Stimulated activated CD8-positive, alpha-beta memory T cell treated with anti-CD3 and anti-CD28 coated beads, Interleukin-15, amount 100 ng/mL, for 4 hours (primary cell): ENCODE data around the gene TAS2R1.
"Not testable (repeated sequence)": the region's sequence is repeated elsewhere in the genome, so short reads cannot be mapped to it uniquely, and the experiment has no call there.

Experiments
- DNase-seq, 2 donors: peaks; one replicate each; pipeline ENCODE4 v3.0.0-alpha.2; 2020; ENCODE audit warnings: low read depth in 2 of 2

Gene TAS2R1

DNA sequence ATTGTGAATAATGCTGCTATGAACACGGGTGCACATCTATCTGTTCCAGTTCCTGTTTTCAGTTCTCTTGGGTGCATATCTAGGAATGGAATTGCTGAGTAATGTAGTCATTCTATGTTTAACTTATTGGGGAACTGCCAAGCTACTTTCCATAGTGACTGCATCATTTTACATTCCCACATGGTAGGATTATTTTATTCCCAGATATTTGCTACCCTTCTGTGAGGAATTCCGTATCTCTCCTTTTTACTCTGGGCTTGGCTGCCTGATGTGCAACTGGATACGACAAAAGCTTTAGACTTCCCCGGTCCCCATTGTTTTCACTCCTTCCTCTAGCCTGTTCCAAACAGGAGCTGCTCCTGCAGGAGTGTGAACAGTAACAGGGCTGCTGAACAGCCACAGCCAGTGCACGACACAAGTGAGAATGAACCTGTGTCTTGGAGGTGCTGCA lies 7.2 kb downstream of the TAS2R1 start:
- no peak for DNase-seq

DNA sequence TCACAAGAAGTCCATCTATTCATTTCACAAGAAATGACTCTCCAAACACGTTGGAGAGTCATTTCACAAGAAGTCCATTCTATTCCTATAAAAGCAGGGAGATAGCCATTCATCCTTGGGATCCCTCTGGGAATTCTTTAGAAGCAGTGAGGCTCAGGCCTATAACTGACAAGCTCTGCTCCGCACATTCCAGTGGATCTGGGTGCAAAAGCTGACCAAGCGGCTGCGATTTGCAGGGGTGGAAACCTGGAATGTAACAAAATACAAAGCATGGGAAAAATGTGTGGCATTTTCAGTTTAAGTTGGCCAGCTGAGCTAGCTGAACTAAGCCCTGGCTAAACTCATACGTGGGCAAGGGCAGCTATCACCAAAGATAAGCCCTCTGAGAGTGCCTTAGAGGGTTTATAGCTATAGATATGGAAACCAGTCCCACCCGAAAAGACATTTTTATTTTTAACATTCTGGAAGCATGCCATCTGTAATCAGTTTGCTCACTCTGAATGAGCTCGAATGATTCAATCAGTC lies 8.7 kb downstream of the TAS2R1 start:
- DNase-seq: no peak

DNA sequence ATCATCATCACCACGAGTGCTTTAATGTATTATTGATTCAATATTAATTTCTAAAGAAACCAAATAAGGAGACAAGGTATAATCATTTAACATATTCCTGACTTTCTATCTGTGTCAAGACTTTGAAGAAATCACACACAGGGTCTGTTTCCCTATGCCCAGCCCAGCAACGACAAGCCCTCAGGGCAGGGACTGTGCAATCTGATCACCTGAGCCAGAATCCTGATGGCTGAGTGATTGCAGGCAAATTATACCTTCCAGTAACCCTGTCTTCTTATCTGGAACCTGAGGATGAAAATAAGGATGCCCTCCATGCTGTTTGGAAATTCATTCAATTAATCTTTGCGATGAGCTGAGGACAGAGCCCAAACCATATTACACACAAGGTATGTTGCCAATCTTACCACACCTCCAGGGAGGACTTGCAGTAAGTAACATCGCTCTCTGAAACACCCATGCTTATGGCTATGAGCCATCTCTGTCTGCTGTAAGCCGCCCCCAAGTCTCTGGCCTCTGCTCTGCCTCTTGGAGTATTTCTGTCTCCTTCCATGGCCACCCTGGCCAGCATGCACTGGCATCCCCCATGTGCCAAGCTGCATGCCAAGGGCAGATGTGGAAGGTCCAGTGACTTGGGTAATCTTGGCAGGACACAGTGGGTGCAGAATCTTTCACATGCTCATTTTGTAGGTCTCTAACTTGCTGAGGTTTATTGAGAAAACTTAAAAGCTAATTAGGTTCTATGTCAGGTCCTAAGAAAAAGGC lies 10.6 kb downstream of the TAS2R1 start:
- no peak for DNase-seq

DNA sequence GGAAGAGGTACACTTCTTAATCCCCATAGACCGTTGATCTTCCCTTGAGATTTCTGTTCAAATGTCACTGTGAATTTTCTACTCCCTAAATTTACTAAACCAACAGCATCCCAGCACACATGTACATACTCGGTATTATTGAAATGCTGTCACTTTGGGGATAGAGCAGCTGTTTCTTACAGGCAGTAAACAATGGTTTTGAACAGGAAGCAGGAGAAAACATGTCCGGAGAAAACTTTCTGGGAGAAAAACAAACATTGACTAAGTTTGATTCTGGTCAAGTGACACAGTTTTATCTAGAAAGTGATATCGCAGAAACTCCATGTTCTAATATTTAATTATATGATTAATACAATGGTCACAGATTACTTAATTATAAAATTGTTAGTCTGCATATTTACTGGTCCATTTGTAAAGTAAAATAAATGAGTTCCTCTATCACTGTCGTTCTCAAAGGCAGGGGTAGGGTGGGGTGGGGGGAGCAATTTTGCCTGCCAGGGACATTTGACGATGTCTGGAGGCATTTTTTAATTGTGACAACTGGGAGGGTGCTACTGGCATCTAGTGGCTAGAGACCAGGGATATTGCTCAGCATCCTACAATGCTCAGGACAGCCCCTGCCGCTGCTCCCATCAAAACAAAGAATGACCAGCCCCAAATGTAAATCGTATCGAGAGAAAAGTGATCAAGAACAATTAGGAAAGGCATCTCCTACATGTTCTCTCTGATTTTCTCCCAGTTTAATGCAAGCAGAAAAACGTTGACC lies 12.2 kb downstream of the TAS2R1 start:
- no peak for DNase-seq

DNA sequence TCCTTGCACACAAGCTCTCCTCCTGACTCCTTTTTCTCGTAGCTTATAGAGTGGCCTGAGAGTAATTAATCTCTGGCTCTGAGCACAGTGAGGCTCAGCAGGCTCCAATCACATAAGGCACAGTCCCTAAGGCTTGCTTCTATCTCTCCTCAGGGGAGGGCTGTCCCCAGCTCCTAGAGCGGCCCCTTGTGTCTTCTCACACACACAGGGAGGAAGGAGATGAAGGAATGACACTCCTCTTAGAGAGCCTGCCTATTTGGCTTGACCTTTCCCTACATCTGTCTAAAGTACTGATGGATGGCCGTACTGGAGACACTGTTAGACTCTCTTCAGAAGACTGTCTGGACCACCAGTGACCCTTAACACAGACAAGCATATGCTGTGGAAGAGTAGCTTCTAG lies 12.9 kb downstream of the TAS2R1 start:
- DNase-seq: no peak

DNA sequence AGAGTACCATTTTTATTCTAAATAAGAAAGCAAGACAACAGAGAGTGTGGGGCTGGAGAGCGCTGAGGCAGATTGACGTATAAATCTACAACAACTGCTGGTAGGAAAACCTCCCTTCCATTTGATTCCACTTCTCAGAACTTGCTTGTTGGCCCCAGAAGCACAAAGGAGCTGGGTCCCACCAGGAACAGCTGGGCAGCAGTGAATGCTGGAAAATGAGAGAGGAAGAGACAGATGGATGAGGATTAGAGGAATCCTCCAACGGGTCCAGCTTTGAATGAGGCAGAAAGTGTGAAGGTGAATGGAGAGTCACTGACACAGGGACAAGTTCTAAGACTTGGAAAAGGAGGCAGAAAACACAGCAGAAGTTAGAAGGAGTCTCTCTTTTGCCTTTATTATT lies 14.8 kb downstream of the TAS2R1 start:
- DNase-seq: no peak

DNA sequence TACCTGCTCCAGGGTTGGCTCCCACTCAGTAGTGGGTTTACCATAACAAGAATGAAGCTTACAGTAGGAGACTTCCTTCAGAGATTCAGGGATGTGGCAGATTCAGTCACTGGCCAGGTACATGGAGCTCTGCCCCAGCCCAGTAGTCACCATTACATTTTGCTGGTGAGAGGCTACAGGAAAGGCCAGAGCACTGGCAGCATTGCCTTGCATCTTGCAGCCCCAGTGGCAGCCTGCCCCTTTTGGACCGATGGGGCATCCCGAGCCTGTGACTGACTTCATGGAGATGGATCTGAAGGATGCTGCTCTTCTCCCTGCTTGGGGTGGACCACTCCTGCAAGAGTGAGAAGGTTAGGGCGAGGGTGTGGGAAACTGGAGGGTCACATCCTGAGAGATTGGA lies 16.8 kb downstream of the TAS2R1 start:
- no peak for DNase-seq

DNA sequence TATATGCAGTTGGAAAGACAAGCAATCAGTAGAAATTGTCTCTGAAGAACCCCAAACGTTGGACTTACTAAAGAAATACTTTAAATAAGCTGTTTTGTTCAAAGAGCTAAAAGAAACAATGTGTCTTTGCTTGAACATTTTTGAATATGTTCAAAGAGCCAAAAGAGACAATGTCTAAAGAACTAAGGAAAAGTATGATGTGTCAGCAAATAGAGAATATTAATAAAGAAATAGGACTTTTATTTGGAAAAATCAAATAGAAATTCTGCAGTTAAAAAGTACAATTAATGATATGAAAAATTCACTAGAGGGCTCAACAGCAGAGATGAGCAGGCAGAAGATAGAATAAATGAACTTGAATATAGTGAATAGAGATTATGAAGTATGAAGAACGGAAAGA lies 19.2 kb downstream of the TAS2R1 start:
- no peak for DNase-seq

DNA sequence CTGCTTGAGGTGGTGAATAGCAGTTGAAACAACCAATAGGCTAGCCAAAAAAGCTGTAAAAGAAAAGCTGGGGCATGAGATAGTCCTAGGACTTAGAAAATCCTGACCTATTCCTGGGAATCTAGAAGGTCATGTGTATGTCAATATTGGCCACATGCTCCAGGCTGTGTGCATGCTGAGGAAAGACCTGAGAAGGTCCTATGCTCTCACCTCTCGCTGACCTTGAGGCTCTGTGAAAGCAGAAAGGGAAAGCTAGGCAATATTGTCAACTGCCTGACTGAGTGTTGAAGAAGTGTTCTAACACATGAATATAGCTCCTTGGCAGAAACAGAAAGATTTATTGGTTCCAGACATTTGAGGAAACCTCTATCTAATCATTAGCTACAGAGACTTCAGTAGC lies 19.8 kb downstream of the TAS2R1 start:
- DNase-seq: no peak

DNA sequence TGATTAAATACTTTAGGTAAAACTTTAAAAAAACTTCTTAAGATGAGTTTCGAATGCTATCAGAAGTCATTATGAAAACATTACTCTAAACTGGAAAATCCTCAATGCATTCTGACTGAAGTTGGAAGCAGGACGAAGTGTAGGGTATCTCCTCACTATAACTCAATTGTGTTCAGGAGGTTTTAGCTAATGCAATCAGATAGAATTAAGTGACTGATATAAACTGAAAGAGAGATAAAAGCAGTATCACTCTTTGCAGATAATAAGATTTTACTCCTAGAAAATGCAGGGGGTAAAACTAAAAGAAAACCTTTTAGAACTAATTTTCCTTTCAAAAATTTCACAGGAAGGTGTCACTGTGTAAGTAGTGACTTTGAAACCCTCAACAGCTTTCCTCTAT lies 22.1 kb downstream of the TAS2R1 start:
- DNase-seq: no peak

DNA sequence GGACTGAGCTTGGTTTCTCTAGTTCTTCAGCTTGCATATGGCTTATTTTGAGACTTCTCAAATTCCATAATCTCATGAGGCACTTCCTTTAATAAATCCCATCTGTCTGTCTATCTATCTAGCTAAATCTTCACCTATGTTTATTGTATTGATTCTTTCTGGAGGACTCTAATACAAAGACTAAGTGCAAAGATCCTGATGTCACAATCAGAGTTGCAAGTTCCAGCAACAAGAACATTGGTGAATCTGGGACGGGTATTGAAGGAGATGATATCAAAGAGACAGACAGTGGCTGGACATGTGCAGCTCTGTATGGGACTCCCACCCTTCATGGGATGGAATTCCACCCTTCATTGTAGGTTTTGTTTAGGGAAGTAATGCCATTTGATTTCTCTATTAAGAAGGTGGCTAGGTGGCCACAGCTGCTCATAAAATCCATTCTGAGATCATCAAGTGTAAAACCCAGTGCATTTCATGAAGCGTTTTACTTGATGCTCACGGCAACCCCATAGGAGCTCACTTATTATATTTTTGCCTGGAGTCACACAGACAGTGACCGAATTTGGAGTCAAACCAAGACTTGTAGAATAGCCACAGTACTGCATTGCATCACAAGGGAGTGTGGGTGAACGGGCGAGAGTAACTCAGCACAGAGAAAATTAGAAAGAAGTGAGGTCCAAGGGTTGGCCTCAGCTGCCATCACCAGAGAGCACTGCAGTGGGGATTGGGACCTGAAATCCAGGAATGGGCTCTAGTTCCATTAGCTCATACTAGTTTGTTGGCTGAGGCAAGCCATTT lies 24.9 kb downstream of the TAS2R1 start:
- no peak for DNase-seq

DNA sequence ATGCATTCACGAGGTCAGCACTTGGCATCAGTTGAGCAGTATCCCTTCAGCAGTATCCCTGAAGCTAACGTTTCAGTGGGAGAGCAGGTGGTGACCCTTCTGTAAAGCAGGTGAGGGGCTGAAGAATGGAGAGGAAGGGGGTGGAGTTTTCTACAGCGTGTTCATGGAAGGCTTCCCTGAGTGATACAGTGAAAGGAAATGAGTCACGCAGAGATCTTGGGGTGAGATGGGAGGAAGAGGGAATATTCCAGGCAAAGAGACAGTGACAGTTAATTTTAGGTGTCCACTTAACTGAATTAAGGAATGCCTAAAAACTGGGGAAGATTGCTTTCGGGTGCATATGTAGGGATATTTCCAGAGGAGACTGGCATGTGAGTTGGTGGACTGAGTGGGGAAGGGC lies 25.7 kb downstream of the TAS2R1 start:
- DNase-seq: no peak

DNA sequence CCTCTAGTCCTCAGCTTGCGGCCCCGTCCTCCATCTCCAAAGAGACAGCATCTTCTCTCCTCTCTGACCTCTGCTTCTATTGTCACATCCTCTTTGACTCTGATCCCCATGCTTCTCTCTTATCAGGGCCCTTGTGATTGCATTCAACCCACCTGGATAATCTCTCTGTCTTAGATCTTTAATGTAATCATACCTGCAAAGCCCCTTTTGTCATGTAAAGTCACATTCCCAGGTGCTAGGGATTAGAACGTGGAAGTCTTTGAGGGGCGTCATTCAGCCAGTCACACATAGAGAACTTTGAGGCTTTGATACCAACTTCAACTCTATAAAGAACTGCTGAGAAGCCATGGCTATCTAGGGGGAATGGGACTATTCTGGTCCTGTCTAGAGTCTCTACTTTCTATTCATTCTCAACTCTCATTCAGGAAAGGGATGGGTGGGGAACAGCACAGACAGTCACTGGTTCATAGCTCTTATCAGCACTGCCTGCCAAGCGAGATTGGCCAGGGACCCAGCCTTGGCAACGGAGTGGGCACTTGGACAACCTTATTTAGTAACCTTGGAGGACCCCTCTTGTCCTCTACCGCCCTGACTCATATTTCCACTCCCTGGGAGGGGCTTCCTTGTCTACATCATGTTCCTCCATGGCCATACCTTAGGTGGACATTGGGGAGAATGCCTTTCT lies 29.0 kb downstream of the TAS2R1 start:
- DNase-seq: no peak

DNA sequence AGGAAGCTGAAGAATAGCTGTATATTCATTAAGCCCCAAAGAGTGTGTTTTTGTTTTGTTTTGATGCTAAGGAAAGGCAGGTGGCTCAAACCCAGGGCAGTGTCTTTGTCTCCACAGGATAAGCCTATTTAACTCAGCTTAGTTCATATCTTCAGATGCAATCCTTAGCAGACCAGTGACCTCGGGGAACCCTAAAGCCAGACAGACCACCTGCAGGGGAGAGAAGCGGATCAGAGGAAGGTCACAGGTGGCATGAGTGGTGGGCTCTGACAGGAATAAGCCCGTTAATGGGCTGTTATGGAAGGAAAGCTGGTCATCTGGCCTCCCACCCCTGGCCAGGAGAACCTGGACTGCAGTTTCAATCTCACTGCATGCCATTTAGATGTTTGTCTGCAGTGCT lies 30.8 kb downstream of the TAS2R1 start:
- no peak for DNase-seq

DNA sequence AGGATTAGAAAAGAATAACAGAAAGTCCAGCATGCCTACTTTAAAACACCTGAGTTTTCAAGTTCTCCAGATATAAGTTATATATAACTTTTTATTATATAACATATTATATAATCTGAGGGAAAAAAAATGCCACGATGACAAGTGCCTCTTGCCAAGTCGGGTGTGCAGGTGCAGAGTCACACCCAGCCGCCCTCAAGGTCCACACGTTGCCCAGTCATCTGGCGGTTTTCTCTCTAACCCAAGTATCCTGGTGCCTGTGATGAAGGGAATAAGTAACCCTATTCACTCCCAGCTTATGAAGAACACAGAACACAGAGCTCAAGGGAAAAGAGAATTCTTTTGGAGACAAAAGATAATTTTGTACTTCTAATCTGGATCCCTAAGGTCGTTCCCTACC lies 31.8 kb downstream of the TAS2R1 start:
- DNase-seq: not testable (repeated sequence)

DNA sequence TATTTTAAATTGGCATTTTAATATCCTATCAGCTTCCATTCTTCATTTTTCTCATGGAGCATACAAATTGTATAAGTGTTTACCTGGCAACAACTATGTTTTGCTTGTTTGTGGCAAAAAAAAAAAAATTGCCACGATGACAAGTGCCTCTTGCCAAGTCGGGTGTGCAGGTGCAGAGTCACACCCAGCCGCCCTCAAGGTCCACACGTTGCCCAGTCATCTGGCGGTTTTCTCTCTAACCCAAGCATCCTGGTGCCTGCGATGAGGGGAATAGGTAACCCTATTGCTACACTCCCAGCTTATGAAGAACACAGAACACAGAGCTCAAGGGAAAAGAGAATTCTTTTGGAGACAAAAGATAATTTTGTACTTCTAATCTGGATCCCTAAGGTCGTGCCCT lies 32.8 kb downstream of the TAS2R1 start:
- not testable (repeated sequence) for DNase-seq

DNA sequence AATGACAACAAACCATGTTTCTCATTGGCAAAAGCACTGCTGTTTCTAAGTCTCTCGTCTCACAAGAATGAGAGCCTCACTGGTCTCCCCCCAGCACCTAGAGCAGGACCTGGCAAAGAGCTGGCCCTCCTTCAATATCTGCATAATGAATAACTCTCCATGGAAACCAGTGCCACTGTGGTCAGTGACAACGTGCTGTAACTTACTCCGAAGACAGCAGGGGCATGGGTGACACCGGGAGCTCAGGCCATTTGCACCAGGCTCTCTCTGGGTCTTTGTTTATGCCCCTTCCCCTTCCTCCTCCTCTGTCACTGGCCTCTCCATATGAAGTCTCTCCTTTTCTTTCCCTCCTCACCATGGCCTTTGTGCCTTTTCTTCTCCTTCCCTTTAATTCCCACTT lies 33.3 kb downstream of the TAS2R1 start:
- no peak for DNase-seq

DNA sequence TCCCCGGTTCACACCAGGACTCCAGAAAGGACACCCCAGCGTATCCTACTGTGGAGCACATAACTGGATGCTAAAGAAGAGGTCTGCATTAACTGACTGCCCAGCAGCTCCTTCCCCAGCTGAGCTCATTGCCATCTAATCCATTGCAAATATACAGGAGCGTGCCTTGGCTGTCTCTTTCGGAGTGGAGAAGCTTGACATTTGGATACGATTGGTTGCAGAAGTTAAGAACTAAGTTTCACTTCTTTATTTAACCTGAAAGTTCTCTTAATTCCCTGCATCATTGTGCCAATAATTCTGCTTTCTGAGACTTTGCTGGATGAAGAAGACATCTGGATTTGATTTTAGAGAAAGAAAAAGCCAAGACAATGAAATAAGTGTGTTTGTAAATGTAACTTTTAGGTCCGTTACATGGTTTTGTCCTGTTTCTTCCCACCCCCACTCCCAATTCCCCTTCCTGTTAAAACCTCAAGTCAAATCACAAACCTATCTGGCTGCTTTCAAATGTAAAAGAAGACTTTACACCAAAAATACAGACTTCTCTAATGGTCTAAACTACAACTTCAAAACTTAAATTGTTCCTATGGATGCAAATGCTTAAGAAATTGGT lies 33.9 kb downstream of the TAS2R1 start:
- DNase-seq: no peak

DNA sequence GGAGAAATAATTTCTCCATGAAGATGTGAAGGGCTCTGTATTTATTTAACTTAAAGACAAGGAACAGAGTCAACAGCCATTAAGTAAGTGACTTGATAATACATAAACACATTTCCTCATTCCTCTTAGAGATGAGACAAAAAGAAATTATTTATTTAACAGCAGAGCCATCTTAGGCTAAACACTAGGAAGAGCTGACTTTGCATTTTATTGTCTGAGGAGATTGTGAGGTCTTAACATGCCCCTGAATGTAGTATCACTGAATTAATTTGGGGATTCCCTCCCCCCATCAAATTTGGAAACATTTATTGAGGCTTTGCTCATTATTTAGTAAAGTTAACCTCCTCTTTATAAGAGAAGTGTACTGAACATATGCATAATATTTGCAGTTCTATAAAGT lies 35.2 kb downstream of the TAS2R1 start:
- DNase-seq: no peak

DNA sequence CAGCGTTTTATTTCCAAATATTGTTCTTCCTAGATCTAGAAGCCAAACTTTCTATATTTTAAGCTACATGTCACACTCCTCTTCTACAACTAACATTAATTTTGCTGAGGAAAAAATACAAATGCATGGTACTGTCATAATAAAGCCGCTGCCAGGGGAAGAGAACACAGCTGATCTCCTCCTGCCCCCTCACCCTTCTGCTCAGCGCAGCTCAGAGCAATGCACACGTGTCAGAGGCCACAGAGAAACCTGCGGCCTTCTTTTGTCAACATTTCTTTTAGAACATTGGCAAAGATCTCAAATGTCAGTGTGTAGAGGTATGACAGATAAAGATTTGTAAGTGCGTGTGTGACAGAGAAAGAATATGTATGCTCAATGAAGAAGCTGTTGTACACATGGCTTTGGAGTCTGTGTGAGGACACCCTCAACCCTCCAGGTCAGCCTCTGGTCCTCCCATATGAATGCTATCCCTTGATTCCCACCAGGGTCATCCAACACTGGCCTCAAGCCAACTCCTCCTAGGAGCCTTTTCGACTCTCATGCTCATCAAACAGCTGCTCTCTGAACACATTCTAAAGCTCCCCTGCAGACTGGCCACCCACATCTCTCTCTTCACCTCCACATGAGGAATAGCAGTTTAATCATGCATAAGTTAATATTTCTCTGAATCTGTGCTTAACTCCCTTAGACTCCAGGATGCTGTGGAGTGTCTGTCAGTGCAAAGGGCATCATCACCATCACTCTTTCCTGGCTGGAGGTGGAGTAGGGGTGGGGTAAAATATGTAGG lies 40.9 kb downstream of the TAS2R1 start:
- no peak for DNase-seq
